ENCODE data around the gene STKLD1. TPM values are rescaled to one million over a fixed set of nuclear protein-coding genes. Genes with fewer than 3 reads are reported as not detected.
"Not testable (repeated sequence)": the region's sequence is repeated elsewhere in the genome, so short reads cannot be mapped to it uniquely, and the experiment has no call there.

The STKLD1 gene
- total RNA-seq, 1 donor from 2014 or later = 0.62 TPM

DNA sequence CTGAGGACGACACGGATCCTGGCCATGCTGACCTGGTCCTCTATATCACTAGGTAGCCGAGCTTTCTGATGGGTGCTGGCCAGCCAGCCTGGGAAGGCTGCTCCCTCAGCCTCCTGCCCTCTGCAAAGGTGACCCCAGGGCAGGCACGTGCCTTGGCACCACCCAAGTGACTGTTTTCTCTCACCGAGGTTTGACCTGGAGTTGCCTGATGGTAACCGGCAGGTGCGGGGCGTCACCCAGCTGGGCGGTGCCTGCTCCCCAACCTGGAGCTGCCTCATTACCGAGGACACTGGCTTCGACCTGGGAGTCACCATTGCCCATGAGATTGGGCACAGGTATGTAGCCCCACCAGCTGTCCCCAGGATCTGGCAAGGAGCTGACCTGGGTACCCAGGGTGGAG, 49.8 kb downstream of the STKLD1 start:
- intact Hi-C loops (cut with DNase I) = no loop called here

GRCh38 chr9:133427658-133428348, 51.6 kb downstream of the STKLD1 start:
- DNase-seq (ENCODE audit: low spot score) = no peak
- intact Hi-C loops (cut with DNase I) = no loop called here

More for the DNA sequence above, 49.8 kb downstream of the STKLD1 start:
- no peak for DNase-seq (ENCODE audit: low spot score)

GRCh38 chr9:133428617-133429101, 52.5 kb downstream of the STKLD1 start:
- intact Hi-C loops (cut with DNase I) = no loop called here

GRCh38 chr9:133429214-133429613, 53.0 kb downstream of the STKLD1 start:
- DNase-seq (ENCODE audit: low spot score) = no peak
- intact Hi-C loops (cut with DNase I) = no loop called here

More at GRCh38 chr9:133428617-133429101, 52.5 kb downstream of the STKLD1 start:
- DNase-seq (ENCODE audit: low spot score) = no peak

DNA sequence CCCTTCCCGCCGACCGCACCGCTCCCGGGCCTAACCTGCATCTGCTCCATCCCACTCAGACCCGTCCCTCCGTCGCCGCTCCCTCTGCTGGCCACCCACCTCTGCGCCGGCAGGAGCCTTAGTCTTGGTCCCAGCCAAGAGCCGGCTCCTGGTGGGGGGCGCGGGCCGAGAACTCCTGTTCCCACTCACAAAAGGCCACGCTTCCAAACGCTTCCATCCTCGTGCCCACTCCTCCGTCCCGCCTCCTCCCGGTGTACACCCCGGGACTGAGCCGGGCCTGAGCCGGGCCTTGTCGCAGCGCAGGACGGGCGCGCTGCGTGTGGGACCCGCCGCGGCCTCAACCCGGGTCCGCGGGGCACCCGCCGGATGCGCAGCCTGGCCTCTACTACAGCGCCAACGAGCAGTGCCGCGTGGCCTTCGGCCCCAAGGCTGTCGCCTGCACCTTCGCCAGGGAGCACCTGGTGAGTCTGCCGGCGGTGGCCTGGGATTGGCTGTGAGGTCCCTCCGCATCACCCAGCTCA, 53.5 kb downstream of the STKLD1 start:
- intact Hi-C loops (cut with DNase I) = no loop called here
- DNase-seq (ENCODE audit: low spot score) = no peak

- no peak for DNase-seq (ENCODE audit: low spot score)
- intact Hi-C loops (cut with DNase I) = no loop called here
Observed at GRCh38 chr9:133430244-133430643, 54.1 kb downstream of the STKLD1 start.

- intact Hi-C loops (cut with DNase I) = no loop called here
- no peak for DNase-seq (ENCODE audit: low spot score)
Observed at GRCh38 chr9:133433351-133433843, 57.2 kb downstream of the STKLD1 start.

DNA sequence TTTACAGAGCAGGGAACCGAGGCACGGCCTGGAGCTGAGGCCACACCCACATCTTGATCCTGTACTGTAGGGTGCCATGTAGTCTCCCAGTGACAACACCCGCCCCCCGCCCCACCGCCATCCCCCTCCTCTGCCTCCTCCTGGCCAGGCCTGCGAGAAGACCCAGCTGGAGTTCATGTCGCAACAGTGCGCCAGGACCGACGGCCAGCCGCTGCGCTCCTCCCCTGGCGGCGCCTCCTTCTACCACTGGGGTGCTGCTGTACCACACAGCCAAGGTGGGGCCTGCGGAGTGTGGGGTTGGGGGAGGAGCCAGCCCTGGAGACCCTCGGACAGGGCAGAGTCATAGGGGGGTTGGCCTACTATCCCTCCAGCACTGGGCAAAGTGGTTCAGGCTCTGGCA, 60.5 kb downstream of the STKLD1 start:
- no peak for DNase-seq (ENCODE audit: low spot score)
- intact Hi-C loops (cut with DNase I) = no loop called here

DNA sequence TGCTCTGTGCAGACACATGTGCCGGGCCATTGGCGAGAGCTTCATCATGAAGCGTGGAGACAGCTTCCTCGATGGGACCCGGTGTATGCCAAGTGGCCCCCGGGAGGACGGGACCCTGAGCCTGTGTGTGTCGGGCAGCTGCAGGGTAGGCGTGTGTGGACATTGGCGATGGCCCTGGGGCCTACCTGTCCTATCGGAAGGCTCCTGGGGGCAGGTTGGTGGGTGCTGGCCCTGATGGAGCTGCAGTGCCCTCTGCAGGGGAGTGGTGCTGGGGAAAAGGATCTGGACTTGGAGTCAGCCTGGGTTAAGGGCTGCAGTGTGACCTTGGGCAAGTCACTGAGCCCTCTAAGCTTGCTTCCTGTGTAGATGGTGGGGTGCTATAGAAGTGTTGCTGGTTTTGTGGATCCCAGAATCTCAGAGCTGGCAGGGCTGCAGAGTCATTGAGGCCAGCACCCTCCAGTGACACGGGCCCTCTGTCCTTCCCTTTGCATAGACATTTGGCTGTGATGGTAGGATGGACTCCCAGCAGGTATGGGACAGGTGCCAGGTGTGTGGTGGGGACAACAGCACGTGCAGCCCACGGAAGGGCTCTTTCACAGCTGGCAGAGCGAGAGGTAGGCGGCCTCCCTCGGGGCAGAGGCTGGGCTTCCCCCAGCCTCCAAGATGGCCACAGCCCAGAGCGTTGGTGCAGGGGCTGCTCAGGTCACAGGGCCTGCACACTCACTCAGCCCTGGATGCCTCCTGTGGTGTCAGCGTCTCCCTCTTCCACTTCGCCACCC, 61.8 kb downstream of the STKLD1 start:
- no peak for DNase-seq (ENCODE audit: low spot score)
- intact Hi-C loops (cut with DNase I) = no loop called here

- DNase-seq (ENCODE audit: low spot score) = no peak
- intact Hi-C loops (cut with DNase I) = no loop called here
Observed at GRCh38 chr9:133439337-133439736, 63.2 kb downstream of the STKLD1 start.

DNA sequence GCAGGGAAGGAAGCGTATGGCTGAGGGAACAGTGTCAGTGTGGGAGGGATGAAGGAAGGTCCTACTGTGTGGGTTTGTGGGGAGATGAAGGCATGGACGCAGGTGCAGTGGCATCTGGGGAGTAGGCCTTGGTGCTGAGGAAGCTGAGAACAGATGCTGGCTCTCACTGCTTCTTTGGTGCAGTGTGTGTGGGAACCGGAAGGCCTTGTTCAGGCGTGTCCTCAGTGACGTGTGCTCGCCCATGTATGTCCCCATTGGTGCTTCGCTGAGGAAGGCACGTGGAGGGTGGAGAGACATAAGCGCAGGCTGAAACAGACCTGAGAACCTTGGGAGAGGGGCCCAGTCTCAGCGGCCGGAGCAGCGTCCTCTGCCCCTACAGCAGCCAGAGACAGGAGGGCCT, 64.7 kb downstream of the STKLD1 start:
- no peak for DNase-seq (ENCODE audit: low spot score)
- intact Hi-C loops (cut with DNase I) = no loop called here

GRCh38 chr9:133441571-133441970, 65.4 kb downstream of the STKLD1 start:
- intact Hi-C loops (cut with DNase I) = no loop called here
- no peak for DNase-seq (ENCODE audit: low spot score)

GRCh38 chr9:133443248-133443647, 67.1 kb downstream of the STKLD1 start:
- intact Hi-C loops (cut with DNase I) = no loop called here
- DNase-seq (ENCODE audit: low spot score) = no peak

DNA sequence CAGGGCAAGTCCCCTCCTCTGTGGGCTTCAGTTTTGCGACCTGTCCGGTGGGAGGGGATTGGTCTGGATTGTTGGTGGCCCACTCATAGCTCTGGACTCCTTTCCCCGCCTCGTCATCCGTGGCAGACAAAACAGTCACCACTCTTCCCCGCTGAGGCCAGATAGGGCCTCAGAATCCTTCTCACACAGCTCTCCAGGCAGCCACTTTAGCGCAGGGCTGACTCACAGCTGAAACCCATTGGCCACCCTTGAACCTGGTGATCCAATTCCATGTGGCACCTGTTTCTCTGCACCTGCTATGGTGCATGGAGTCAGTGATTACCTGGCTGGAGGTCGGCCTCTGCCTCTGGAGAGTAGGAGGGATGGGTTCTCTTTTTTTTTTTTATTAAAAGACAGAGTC, 67.8 kb downstream of the STKLD1 start:
- intact Hi-C loops (cut with DNase I) = no loop called here
- DNase-seq (ENCODE audit: low spot score) = no peak

DNA sequence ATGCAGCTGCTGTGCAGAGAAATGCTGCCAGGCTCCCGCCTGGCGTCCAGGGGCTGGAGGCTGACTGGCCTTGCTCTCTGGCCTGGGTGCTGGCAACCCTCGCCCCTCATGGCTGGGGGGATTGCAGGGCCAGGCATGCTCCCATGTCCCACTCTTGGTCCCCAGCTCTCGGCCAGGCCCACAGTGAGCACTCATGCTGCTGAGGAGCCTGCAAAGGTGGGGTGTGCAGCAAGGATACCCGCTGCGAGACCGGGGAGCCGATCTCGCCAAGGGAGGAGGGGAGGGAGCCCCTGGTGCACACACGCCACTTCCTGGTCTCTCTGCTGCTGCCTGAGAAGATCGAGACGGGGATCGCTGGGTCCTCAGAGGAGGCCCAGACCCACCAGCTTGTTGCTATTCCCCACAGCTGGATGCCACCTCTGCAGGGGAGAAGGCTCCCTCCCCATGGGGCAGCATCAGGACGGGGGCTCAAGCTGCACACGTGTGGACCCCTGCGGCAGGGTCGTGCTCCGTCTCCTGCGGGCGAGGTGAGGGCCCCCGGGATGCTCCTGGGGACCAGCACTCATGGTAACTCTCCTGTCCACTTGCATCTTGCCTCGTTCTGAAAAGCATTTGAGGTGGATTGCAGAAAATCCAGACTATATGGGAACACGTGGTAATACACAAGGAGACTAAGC, 69.3 kb downstream of the STKLD1 start:
- intact Hi-C loops (cut with DNase I) = no loop called here

GRCh38 chr9:133448487-133448972, 72.4 kb downstream of the STKLD1 start:
- no peak for DNase-seq (ENCODE audit: low spot score)
- intact Hi-C loops (cut with DNase I) = no loop called here

More for the DNA sequence above, 69.3 kb downstream of the STKLD1 start:
- no peak for DNase-seq (ENCODE audit: low spot score)

DNA sequence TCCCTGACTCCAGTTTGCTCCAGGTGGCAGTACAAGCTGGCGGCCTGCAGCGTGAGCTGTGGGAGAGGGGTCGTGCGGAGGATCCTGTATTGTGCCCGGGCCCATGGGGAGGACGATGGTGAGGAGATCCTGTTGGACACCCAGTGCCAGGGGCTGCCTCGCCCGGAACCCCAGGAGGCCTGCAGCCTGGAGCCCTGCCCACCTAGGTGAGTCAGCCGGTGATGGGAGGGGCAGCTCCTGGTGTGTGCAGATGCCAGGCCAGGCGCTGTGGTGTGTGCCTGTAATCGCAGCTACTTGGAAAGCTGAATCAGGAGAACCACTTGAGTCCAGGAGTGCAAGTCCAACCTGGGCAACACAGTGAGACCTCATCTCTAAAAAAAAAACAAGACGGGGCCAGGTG, 73.6 kb downstream of the STKLD1 start:
- no peak for DNase-seq (ENCODE audit: low spot score)
- intact Hi-C loops (cut with DNase I) = no loop called here

DNA sequence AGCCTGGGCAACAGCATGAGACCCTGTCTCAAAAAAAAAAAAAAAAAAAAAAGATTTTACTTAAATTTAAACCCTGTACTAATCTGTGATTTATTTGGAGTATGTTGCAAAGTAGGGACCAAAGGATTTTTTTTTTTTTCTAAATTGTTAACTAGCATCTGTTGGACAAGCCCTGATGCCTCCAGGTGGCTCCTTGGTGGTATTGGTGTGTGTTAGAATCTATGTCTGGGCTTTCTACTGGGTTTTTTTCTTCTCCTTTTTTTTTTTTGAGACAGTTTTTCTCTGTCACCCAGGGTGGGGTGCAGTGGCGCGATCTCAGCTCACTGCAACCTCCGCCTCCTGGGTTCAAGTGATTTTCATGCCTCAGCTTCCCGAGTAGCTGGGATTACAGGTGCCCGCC, 75.7 kb downstream of the STKLD1 start:
- DNase-seq (ENCODE audit: low spot score); intact Hi-C loops (cut with DNase I): not testable (repeated sequence)

GRCh38 chr9:133452562-133452961, 76.4 kb downstream of the STKLD1 start:
- no peak for DNase-seq (ENCODE audit: low spot score)
- intact Hi-C loops (cut with DNase I) = no loop called here

DNA sequence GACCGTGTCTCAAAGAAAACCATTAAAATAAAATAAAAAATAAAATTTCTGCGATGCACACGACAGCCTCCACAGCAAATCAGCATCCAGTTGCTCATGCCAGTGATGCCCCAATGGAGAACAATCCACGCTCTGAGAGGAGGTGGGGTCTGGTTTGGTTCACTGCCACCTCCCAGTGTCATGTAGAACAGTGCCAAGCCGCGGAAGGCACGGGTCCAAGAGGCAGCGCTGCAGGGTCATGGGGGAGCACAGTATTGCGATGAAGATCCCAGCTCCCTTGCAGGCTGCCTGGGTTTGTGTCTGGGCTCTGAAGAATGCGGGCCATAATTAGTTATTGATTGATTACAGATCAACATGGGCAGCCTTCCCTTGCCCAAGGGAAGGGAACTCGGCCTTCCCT, 77.5 kb downstream of the STKLD1 start:
- no peak for DNase-seq (ENCODE audit: low spot score)
- intact Hi-C loops (cut with DNase I) = no loop called here
